HG02970 (cell line): ENCODE measurements around the gene COL23A1.

Source experiments
- ATAC-seq: cut with Tn5 transposase; IDR thresholded peaks from one replicate; pipeline ENCODE4 v1.9.1; 2021; ENCODE audit warnings: mild to moderate bottlenecking, moderate library complexity, moderate number of reproducible peaks; ENCODE audit not compliant: unreplicated experiment, low FRiP score

Gene COL23A1

DNA sequence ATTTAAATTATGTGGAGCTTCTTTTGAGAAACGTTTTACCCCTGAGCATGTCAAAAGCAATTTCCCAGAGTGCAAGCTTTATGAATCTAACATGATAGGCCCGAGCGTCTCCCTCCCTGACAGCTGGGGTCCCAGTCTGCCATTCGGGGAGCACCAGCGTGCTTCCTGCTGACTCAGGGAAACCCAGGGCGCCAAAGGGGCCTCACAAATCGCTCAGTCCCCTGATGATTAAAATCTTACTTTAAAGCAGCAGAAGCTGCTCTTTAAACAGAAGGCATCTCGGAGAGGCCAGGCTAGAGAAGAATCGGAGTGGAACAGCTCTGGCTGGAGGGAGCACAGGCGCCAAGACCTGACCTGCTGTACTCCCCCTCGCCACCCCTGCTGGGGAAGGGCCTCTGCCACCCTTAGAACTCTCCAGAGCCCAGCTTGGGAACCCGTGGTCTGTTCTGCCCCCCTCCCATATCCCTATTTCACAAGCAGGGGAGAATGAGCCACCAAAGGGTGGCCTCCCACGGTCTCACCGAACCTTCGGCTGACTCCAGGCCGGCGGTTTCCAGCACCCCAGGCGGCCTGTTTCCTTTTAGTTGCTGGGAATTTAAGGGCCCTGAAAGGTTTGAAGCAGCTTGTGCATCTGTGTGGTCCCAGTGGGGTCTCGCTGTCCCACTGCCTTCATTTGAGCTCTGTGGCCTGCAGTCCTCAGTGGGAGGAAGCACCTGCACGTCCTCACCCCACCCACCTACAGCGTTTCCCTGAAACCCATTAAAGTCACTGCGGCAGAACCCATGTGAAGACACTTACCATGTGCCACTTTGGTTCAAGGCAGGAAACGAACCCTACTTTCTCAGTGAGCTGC is 147.6 kb downstream of the COL23A1 start:
- no peak for ATAC-seq

DNA sequence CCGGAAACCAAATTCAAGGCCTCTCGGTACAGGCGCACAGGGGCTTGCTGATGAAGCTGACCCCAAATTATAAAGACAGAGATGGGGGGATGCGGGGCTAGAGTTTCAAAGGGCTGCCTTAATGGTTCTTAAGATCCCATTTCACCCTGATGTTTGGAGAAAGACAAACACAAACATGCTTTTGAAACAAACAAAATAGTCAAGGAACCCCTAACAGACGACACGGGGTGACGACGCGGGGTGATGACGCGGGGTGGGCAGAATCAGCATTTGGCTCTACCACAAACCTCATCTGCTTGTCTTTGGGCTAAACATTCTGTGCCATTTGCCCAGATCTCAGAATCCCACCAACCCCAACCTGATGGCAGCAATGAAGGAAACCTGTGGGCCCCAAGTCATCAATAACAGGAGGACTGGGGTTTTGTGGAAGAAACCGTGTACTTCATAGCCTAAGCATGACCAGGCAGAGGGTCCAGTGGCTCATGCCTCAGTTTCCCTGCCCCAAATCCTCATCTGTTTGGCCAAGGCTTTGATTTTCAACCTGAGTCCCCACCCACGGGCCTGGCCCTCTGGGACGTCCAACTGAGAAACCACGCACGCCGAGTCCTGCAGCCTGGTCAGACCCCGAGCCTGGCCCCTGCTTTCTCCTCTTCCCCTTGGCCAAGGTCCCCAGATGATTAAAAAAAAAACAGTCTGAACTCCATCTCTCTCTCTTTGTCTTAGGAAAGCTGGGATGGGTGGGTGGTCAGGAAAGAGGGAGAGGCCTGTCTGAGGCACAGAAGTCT is 148.5 kb downstream of the COL23A1 start:
- ATAC-seq, result no peak

DNA sequence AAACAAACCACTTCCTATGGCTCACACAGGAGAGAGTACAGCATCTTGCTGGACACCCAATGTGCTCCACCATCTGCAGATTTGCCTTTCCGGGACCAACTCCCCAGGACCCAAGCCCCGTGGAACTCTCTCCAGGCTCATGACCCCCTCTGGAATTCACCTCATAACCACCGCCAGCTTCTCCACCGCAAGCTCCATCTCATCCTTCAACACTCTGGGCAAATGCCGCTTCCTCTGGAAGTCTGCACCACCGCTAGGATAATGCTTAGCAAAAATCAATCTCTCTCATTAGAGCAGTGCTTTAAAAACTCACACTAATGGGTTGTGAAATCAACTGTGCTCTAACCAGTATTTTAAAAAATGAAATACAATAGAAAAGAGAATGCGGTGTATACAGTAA is 150.0 kb downstream of the COL23A1 start:
- ATAC-seq, result no peak

DNA sequence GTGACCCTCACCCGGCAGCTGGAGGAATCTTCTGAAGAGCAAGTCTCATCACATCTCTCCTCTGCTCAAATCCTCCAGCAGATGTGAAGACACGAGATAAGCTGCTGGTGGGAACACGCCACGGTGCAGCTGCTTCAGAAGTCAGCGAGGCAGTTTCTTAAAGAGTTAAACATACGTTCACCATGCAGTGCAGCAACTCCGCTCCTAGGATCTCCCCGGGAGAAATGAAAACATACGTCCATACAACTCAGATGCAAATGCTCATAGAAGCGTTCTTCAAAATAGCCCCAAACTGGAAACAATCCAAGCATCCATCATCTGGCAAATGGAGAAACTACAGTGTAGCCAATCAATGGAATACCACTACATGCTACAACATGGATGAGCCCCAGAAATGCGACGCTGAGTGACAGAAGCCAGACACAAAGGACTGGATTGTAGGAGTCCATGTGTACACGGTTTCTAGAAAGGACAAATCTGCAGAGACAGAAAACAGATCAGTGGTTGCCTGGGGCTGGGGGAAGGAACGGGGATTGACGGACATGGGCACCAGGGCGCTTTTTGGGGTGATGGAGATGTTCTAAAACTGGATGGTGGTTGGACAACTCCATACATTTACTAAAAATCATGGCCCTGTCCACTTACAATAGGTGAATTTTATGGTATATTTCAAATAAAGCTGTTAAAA is 150.6 kb downstream of the COL23A1 start:
- no peak for ATAC-seq

GRCh38 chr5:178438796-178439195 is 151.4 kb downstream of the COL23A1 start:
- no peak for ATAC-seq

DNA sequence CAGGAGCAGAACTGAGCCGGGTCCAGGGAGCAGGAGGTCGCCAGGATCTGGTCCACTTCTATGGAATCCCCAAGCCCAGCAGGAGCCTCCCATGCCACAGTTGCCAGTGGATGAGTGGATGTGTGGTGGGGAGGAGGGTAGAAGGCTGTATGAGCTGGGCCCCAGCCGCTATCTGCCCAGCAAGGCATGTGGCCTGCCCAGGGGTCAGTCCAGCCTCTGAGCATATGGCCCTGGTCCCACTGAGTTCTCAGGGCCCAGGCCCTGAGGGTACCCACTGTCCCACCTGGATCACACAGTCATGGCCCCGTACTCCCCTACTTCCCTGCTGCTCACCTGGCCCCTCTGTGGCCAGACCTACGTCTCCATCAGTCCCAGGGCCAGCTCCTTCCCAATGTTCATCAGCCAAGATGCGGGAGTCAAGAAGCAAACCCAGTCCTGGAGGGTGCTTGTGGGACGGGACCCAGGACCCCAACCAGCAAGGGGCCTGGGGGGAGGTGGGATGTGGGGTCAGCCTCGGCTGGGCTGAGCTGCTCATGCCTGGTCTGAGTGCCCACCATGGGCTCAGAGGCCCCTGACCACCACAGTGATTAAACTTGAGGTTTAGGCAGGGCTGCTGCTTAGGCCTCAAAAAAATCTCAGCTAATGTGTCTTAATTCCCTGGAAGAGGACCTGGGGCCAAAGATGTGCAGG is 152.7 kb downstream of the COL23A1 start:
- ATAC-seq, result no peak

- ATAC-seq, result no peak
Observed at GRCh38 chr5:178436326-178436940, 153.8 kb downstream of the COL23A1 start.

- no peak for ATAC-seq
Observed at GRCh38 chr5:178435321-178436238, 154.6 kb downstream of the COL23A1 start.

- ATAC-seq, result no peak
Observed at GRCh38 chr5:178434851-178435250, 155.3 kb downstream of the COL23A1 start.

DNA sequence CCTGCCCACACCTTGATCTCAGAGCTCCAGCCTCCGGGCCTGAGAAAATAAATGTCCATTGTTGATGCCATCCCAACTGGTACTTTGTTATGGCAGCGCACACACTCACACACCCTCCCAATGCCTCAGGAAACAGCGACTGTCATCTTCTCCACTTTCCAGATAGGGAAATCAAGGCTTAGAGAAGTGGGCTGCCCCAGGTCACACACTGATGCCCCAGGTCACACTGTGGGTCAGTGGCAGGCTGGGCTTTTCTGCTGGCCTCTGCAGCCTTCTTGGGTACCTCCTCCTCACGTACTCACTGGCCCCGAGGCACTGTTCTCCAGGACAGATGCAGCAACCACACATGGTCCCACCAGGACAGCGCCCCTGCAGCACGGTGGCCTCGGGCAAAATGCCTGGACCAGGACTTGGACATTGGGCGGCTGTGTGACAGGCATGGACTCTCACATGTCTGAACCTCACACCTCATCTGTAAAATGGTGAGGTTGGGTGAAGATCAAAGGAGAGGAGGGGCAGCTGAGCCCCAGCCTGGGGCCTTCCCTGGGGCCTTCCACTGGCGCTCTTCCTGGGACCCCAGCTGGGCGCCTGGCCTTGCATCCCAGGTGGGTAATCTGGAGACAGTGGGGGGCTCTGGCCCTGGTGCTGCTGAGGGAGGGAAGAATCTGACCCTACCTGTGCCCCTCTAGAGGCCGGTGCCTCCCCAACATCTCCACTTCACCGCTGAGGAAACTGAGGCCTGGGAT is 156.0 kb downstream of the COL23A1 start:
- no peak for ATAC-seq

DNA sequence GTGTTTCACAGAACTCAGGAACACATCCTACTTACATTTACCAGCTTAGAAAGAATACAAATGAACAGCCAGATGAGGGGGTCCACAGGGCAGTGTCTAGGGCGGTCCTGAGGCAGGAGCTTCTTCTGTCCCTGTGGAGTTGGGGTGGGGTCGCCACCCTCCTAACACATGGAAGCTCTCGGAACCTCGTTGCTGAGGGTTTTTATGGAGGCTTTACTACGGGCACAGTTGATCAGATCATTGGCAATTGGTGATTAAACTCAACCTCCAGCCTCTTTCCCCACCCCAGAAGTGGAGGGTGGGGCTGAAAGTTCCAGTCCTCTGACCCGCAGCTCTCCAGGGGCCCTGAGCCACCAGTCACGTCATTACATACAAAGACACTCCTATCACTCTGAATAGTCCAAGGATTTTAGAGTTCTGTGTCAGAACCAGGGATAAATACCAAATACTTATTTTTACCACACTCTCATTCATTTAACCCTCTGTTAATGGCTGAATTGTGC is 156.9 kb downstream of the COL23A1 start:
- ATAC-seq, result no peak

- no peak for ATAC-seq
Observed at GRCh38 chr5:178432421-178433272, 157.5 kb downstream of the COL23A1 start.

DNA sequence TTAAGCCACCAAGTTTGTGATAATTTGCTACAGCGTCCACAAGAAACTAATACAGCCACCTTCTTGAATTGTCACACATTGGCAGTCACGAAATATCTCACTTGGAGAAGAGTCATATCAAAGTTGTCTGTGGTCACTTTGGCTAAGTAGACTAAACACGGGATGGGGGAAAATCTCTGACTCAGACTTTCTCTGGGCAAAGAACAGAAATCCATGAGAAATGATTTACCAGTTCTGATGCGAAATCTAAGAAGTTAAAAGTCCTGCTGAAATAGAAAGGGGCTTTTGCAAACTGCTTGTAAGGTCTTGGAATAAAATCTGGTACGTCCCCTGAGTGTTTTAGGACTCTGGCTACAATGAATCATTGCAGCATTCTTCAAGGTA is 158.4 kb downstream of the COL23A1 start:
- ATAC-seq, result no peak

- no peak for ATAC-seq
Observed at GRCh38 chr5:178431063-178431781, 159.0 kb downstream of the COL23A1 start.

DNA sequence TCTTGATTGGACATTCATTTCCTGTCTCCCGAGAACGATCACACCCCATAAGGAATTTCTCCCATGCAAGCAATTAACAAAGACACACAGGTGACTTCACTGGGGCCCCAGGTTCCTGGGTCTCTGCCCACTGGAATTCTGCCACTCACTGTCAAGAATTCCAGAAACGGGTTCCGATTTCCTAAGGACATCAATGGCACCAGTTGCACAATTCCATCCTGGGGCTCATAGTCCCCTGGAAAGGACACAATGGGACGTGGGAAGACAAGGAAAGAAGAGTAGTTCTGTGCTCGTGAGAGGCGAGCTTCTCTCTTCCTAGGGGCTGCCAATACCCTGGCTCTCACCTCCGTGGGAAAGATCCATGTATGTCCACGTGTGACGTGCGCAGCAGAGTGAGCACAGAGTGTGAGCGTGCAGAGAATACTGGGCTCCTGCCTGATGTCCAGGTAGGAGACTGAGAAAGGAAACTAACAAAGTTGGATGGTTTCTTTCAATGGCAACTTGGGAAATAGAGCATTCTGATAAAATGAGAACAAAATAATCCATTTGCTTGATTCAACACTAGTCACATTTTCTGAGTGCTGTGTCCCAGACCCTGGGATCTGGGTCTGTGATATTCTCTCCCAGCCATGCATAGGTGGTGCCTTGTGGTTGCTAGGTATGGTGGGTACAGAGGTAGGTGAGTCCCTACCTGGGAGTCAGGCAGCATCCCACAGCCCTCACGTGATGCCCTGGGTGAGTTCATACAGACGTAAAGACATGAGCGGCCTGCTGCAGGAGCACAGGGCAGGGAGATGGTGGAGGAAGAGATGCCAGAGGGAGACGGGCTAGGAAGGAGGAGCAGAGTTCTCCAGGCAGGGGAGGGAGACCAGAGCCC is 159.8 kb downstream of the COL23A1 start:
- ATAC-seq, result no peak
